NB4 (cell line): ENCODE data around the gene CTNNA3.

ENCODE experiments used
- MYC ChIP-seq: IDR thresholded peaks from 2 replicates; pipeline ENCODE4 v1.6.1; 2011; ENCODE audit warnings: low read depth, low read length
- POLR2A ChIP-seq: IDR thresholded peaks from 2 replicates; pipeline ENCODE4 v1.6.1; 2011; ENCODE audit warnings: mild to moderate bottlenecking; ENCODE audit not compliant: insufficient read length; ENCODE audit errors: extremely low read depth
- TF ChIP-seq, protein P1 (sequence below): IDR thresholded peaks from one replicate; pipeline ENCODE4 v1.5.1; 2012; ENCODE audit warnings: low read depth, low read length

- TF ChIP-seq POLR2A (no peak), MYC (no peak)
- TF ChIP-seq, protein P1, sequence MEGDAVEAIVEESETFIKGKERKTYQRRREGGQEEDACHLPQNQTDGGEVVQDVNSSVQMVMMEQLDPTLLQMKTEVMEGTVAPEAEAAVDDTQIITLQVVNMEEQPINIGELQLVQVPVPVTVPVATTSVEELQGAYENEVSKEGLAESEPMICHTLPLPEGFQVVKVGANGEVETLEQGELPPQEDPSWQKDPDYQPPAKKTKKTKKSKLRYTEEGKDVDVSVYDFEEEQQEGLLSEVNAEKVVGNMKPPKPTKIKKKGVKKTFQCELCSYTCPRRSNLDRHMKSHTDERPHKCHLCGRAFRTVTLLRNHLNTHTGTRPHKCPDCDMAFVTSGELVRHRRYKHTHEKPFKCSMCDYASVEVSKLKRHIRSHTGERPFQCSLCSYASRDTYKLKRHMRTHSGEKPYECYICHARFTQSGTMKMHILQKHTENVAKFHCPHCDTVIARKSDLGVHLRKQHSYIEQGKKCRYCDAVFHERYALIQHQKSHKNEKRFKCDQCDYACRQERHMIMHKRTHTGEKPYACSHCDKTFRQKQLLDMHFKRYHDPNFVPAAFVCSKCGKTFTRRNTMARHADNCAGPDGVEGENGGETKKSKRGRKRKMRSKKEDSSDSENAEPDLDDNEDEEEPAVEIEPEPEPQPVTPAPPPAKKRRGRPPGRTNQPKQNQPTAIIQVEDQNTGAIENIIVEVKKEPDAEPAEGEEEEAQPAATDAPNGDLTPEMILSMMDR: no peak
These were observed 1477.7 kb downstream of the CTNNA3 start for GRCh38 chr10:66218289-66218688.
